B cell (primary cell): ENCODE measurements around the gene MAEA. TPM values are rescaled to one million over a fixed set of nuclear protein-coding genes. Genes with fewer than 3 reads are reported as not detected.

ENCODE experiments used
- ATAC-seq: fragments of 200-7000 bp; cut with Tn5 transposase; one replicate; pipeline ENCODE4 v1.10.0; 2021; ENCODE audit warnings: low read depth, mild to moderate bottlenecking, moderate number of reproducible peaks, moderate library complexity
- CTCF ChIA-PET: fragments of 350-600 bp; sonication (Branson Sonifier 250); formaldehyde crosslinking; loops from one replicate; lab custom pipeline; 2021; ENCODE audit warnings: antibody characterized with exemption, inconsistent platforms; lab: Charles Lee
- POLR2A ChIA-PET: fragments of 350-600 bp; sonication (Branson Sonifier 250); formaldehyde crosslinking; loops from one replicate; lab custom pipeline; 2021; ENCODE audit warnings: antibody characterized with exemption; lab: Charles Lee
- DNase-seq: peaks from one replicate; pipeline ENCODE4 v3.0.0; 2013
- H2AFZ ChIP-seq: 2 replicates; pipeline ENCODE4 v1.6.1; 2012; ENCODE audit warnings: mild to moderate bottlenecking, low read depth, low read length; ENCODE audit not compliant: insufficient read depth, poor library complexity, severe bottlenecking
- H3K27ac ChIP-seq, 2 donors: 1 replicate in 1 of 2; 2 replicates in 1 of 2; pipeline ENCODE4 v1.5.1; 2012 to 2013; ENCODE audit warnings: low read length in 2 of 2, mild to moderate bottlenecking in 2 of 2, moderate library complexity in 1 of 2
- H3K27me3 ChIP-seq, 4 experiments: fragments of 200-600 bp in 1 of 4; sonication (generic) in 1 of 4; replicated peaks in 1 of 4; 1 replicate in 2 of 4; 2 replicates in 2 of 4; pipeline versions ENCODE4 v1.6.1 to v1.7.0; 2013 to 2016; ENCODE audit warnings: low read length in 3 of 4, mild to moderate bottlenecking in 2 of 4, mixed read lengths in 1 of 4, moderate library complexity in 1 of 4; ENCODE audit not compliant: insufficient read depth in 4 of 4, control insufficient read depth in 3 of 4; ENCODE audit errors: control extremely low read depth in 1 of 4
- H3K36me3 ChIP-seq, 2 experiments: replicated peaks in 1 of 2; 1 replicate in 1 of 2; 2 replicates in 1 of 2; pipeline versions ENCODE4 v1.6.1 to v1.7.1; 2013; ENCODE audit warnings: low read length in 1 of 2; ENCODE audit not compliant: insufficient read depth in 2 of 2, control insufficient read depth in 1 of 2; ENCODE audit errors: control extremely low read depth in 1 of 2, extremely low read depth in 1 of 2
- H3K4me1 ChIP-seq, 2 donors: fragments of 200-600 bp in 1 of 2; sonication (generic) in 1 of 2; 1 replicate in 1 of 2; 2 replicates in 1 of 2; pipeline versions ENCODE4 v1.5.1 to v1.6.1; 2013 to 2017; ENCODE audit warnings: low read length in 2 of 2; ENCODE audit not compliant: control insufficient read depth in 2 of 2, insufficient read depth in 2 of 2
- H3K4me2 ChIP-seq: replicated peaks from 2 replicates; pipeline ENCODE3; 2012; ENCODE audit warnings: mild to moderate bottlenecking, low read depth, low read length; ENCODE audit not compliant: poor library complexity, severe bottlenecking
- H3K4me3 ChIP-seq, 5 experiments: fragments of 200-600 bp in 1 of 5; sonication (generic) in 1 of 5; 1 replicate in 3 of 5; 2 replicates in 2 of 5; pipeline versions ENCODE4 v1.5.1 to v1.7.0; 2011 to 2016; ENCODE audit warnings: low read length in 4 of 5, mild to moderate bottlenecking in 4 of 5, low read depth in 2 of 5, control low read depth in 1 of 5, moderate library complexity in 1 of 5; ENCODE audit not compliant: insufficient read depth in 1 of 5; ENCODE audit errors: control extremely low read depth in 1 of 5, extremely low read depth in 1 of 5
- H3K79me2 ChIP-seq: fragments of 200-600 bp; sonication (generic); one replicate; pipeline ENCODE4 v1.6.0; 2016; ENCODE audit warnings: low read length; ENCODE audit not compliant: control insufficient read depth, insufficient read depth
- H3K9ac ChIP-seq: fragments of 200-600 bp; sonication (generic); 2 replicates; pipeline ENCODE4 v1.6.1; 2017; ENCODE audit warnings: mild to moderate bottlenecking, low read length, moderate library complexity
- H3K9me3 ChIP-seq, 3 donors: one replicate each; pipeline versions ENCODE4 v1.6.1 to v1.7.1; 2013; ENCODE audit warnings: low read length in 2 of 3; ENCODE audit not compliant: control insufficient read depth in 2 of 3, insufficient read depth in 1 of 3; ENCODE audit errors: control extremely low read depth in 1 of 3
- H4K20me1 ChIP-seq: 2 replicates; pipeline ENCODE4 v1.6.0; 2012; ENCODE audit warnings: mild to moderate bottlenecking, low read length; ENCODE audit not compliant: insufficient read depth, control insufficient read depth, poor library complexity, severe bottlenecking
- H3K27ac Mint-ChIP-seq: one replicate; pipeline ENCODE4 v1.8.0; 2021; ENCODE audit warnings: mixed read lengths
- H3K27me3 Mint-ChIP-seq: one replicate; pipeline ENCODE4 v1.8.0; 2021; ENCODE audit warnings: mixed read lengths
- H3K4me1 Mint-ChIP-seq: one replicate; pipeline ENCODE4 v1.8.0; 2021; ENCODE audit warnings: mixed read lengths
- H3K4me3 Mint-ChIP-seq: one replicate; pipeline ENCODE4 v1.8.0; 2021; ENCODE audit warnings: mixed read lengths
- H3K9me3 Mint-ChIP-seq: one replicate; pipeline ENCODE4 v1.8.0; 2022; ENCODE audit warnings: mixed read lengths; ENCODE audit not compliant: insufficient read depth
- CTCF ChIP-seq: fragments of 200-600 bp; IDR thresholded peaks from one replicate; pipeline ENCODE4 v1.8.0; 2022; ENCODE audit warnings: antibody characterized with exemption, mild to moderate bottlenecking
- EZH2 ChIP-seq: IDR thresholded peaks from 2 replicates; pipeline ENCODE4 v1.6.1; 2012; ENCODE audit warnings: borderline replicate concordance, low read depth, mild to moderate bottlenecking, moderate library complexity, low read length; ENCODE audit not compliant: insufficient read depth, poor library complexity, severe bottlenecking
- WGBS: methylation state at CpG from one replicate; pipeline ENCODE4 v1.1.5; 2013; ENCODE audit warnings: missing lambda C conversion rate; ENCODE audit not compliant: insufficient coverage; 5-methylcytosine and 5-hydroxymethylcytosine counted together
- intact Hi-C: fragments of 100-400 bp; cut with micrococcal nuclease; formaldehyde crosslinking; loops from one replicate; pipeline ENCODE4 v1.10.0; 2022
- polyA plus RNA-seq: library from polyadenylated mRNA; depleted of rRNA; stranded (reverse); fragments of >200 nt; gene quantifications from 2 replicates; pipeline ENCODE4 v1.2.3, GENCODE V29; 2012
- total RNA-seq, 2 donors: library from RNA; stranded (reverse); fragments of 120-200 nt in 1 of 2; gene quantifications; 1 replicate in 1 of 2; 2 replicates in 1 of 2; pipeline versions ENCODE4 v1.2.3 to v1.2.4, GENCODE V29; 2013 to 2022

MAEA gene
- total and polyA plus RNA-seq, 2 donors (not counting 1 experiment from before 2014, with no cell fraction given), result 106 to 107 TPM

GRCh38 chr4:1339489-1339888 lies 49.8 kb downstream of the MAEA start:
- H3K9me3 ChIP-seq, result peaks cover 0 to 9% (median 0%) of the 10 kb centered on the region in 3 donors
- CTCF ChIA-PET, result no interaction called here
- no peaks in the 10 kb centered on the region for H3K27me3 ChIP-seq
- TF ChIP-seq CTCF (no peak), EZH2 (no peak)
- no peaks in the 10 kb centered on the region for H4K20me1 ChIP-seq
- no peak overlapping the region for H3K4me3 ChIP-seq
- DNase-seq (no peak), ATAC-seq (no peak)
- no peak overlapping the region for H2AFZ ChIP-seq
- no peak overlapping the region for H3K9ac ChIP-seq
- no peak overlapping the region for H3K27ac Mint-ChIP-seq
- H3K27ac ChIP-seq, result no peak overlapping the region
- no peaks in the 10 kb centered on the region for H3K79me2 ChIP-seq
- 98% methylated on average over 38 of the region's 38 CpGs for WGBS
- H3K4me3 Mint-ChIP-seq, result no peak overlapping the region
- POLR2A ChIA-PET, result no interaction called here
- no peaks in the 10 kb centered on the region for H3K27me3 Mint-ChIP-seq
- no peak overlapping the region for H3K4me2 ChIP-seq
- H3K4me1 ChIP-seq, result no peaks in the 10 kb centered on the region
- intact Hi-C loops, result no loop called here
- H3K36me3 ChIP-seq, result peaks cover 0 to 46% of the 10 kb centered on the region in 2 experiments
- no peaks in the 10 kb centered on the region for H3K9me3 Mint-ChIP-seq
- peaks cover under 1% of the 10 kb centered on the region for H3K4me1 Mint-ChIP-seq

DNA sequence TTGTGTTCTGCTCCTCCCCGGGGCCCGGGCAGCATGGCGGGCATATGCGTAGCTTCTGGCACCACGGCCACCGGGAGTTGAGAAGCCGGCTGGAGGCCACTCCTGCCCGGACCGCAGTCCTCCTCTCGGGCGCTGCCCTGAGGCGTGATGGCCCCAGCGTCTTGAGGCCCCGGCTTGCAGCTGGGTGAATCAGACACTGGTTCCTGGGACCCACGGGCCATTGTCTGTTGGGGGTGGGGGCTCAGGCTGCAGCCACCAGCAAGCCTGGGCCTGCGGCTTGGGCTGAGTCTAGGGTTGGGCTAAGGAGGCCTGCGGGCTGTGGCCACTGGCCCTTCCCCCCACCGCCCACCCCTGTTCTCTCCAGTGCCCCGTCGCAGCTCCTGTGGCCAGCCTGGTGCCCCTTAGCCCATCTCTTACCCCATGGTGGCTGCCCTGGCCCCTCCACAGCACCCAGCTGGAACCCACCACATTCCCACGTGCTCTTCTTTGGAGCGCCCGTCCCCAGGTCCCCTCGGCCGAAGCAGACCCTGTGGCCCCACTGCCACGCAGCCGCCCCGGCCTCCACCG lies 50.6 kb downstream of the MAEA start:
- Histone ChIP-seq H3K4me2 (no peak overlapping the region), H2AFZ (no peak overlapping the region), H3K79me2 (no peaks in the 10 kb centered on the region), H3K4me1 (peaks cover 0 to 1% of the 10 kb centered on the region in 2 donors), H3K9ac (no peak overlapping the region), H4K20me1 (no peaks in the 10 kb centered on the region), H3K27ac (no peak overlapping the region), H3K9me3 (peaks cover 0 to 9% (median 0%) of the 10 kb centered on the region in 3 donors), H3K36me3 (peaks cover 0 to 44% of the 10 kb centered on the region in 2 experiments), H3K27me3 (no peaks in the 10 kb centered on the region), H3K4me3 (no peak overlapping the region)
- intact Hi-C loops, result no loop called here
- Mint-ChIP-seq H3K4me1 (peaks cover 8% of the 10 kb centered on the region), H3K9me3 (no peaks in the 10 kb centered on the region), H3K27ac (no peak overlapping the region), H3K27me3 (no peaks in the 10 kb centered on the region), H3K4me3 (no peak overlapping the region)
- DNase-seq, result no peak
- POLR2A ChIA-PET, result no interaction called here
- ATAC-seq, result no peak
- CTCF ChIA-PET, result no interaction called here
- WGBS, result 90% methylated on average over 26 of the region's 29 CpGs
- TF ChIP-seq EZH2, result no peak
- TF ChIP-seq CTCF, result no peak
